A549 (cell line): ENCODE data around the gene ANKS1B.

ENCODE experiments used
- CHD2 ChIP-seq: fragments of 150-350 bp; IDR thresholded peaks from 2 replicates; pipeline ENCODE4 v1.6.1; 2014; ENCODE audit warnings: low read length; ENCODE audit not compliant: partially characterized antibody
- EP300 ChIP-seq, 2 experiments: fragments of >200 bp; sonication (Bioruptor Twin); formaldehyde crosslinking; IDR thresholded peaks; 2 replicates in 1 of 2; 3 replicates in 1 of 2; pipeline ENCODE4 v1.6.1; 2016 to 2017
- MAX ChIP-seq: IDR thresholded peaks from 2 replicates; pipeline ENCODE4 v1.6.1; 2012
- POLR2A ChIP-seq: IDR thresholded peaks from 2 replicates; pipeline ENCODE4 v1.6.1; 2012; ENCODE audit warnings: mild to moderate bottlenecking, low read length
- RAD21 ChIP-seq, 2 experiments: fragments of >200 bp in 1 of 2; sonication (Bioruptor Twin) in 1 of 2; formaldehyde crosslinking in 1 of 2; IDR thresholded peaks in 1 of 2; conservative IDR thresholded peaks in 1 of 2; 2 replicates in 1 of 2; 3 replicates in 1 of 2; pipeline ENCODE4 v1.6.1; 2012 to 2018; ENCODE audit warnings: inconsistent platforms in 1 of 2
- SMC3 ChIP-seq: fragments of >200 bp; sonication (Bioruptor Twin); formaldehyde crosslinking; IDR thresholded peaks from 3 replicates; pipeline ENCODE4 v1.6.1; 2018; ENCODE audit warnings: inconsistent platforms
- TP53 ChIP-seq: fragments of 250-450 bp; sonication (Bioruptor Pico); IDR thresholded peaks from 2 replicates; pipeline ENCODE4 v1.5.0; 2021; ENCODE audit warnings: mild to moderate bottlenecking, moderate library complexity
- TF ChIP-seq, protein P1 (sequence below): fragments of 450-650 bp; IDR thresholded peaks from 2 replicates; pipeline ENCODE4 v1.6.1; 2014; ENCODE audit warnings: antibody characterized with exemption
- TF ChIP-seq, protein P2 (sequence below): fragments of >200 bp; sonication (Bioruptor Twin); formaldehyde crosslinking; IDR thresholded peaks from 3 replicates; pipeline ENCODE4 v1.5.1; 2016

- TF ChIP-seq RAD21 (conservative IDR thresholded peaks at IDR 0.05 in 1 of 2, IDR thresholded peaks at IDR 0.05 in 1 of 2) (no peak), POLR2A (no peak), MAX (no peak), CHD2 (no peak), SMC3 (no peak), EP300 (IDR thresholded peaks at IDR 0.05) (no peak), TP53 (CRISPR knock-in tag) (no peak)
- TF ChIP-seq, protein P1, sequence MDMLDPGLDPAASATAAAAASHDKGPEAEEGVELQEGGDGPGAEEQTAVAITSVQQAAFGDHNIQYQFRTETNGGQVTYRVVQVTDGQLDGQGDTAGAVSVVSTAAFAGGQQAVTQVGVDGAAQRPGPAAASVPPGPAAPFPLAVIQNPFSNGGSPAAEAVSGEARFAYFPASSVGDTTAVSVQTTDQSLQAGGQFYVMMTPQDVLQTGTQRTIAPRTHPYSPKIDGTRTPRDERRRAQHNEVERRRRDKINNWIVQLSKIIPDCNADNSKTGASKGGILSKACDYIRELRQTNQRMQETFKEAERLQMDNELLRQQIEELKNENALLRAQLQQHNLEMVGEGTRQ, result no peak
- TF ChIP-seq, protein P2, sequence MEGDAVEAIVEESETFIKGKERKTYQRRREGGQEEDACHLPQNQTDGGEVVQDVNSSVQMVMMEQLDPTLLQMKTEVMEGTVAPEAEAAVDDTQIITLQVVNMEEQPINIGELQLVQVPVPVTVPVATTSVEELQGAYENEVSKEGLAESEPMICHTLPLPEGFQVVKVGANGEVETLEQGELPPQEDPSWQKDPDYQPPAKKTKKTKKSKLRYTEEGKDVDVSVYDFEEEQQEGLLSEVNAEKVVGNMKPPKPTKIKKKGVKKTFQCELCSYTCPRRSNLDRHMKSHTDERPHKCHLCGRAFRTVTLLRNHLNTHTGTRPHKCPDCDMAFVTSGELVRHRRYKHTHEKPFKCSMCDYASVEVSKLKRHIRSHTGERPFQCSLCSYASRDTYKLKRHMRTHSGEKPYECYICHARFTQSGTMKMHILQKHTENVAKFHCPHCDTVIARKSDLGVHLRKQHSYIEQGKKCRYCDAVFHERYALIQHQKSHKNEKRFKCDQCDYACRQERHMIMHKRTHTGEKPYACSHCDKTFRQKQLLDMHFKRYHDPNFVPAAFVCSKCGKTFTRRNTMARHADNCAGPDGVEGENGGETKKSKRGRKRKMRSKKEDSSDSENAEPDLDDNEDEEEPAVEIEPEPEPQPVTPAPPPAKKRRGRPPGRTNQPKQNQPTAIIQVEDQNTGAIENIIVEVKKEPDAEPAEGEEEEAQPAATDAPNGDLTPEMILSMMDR, result no peak
Measured at GRCh38 chr12:99130808-99131553, 853.8 kb downstream of the ANKS1B start.
